Medulla oblongata (tissue), 1 donor: ENCODE measurements around the gene GNRHR.
"Not testable (repeated sequence)": the region's sequence is repeated elsewhere in the genome, so short reads cannot be mapped to it uniquely, and the experiment has no call there.

Experiments used
- DNase-seq: peaks from one replicate; pipeline ENCODE4 v3.0.0-alpha.2; 2015; ENCODE audit errors: extremely low spot score

Gene GNRHR, protein sequence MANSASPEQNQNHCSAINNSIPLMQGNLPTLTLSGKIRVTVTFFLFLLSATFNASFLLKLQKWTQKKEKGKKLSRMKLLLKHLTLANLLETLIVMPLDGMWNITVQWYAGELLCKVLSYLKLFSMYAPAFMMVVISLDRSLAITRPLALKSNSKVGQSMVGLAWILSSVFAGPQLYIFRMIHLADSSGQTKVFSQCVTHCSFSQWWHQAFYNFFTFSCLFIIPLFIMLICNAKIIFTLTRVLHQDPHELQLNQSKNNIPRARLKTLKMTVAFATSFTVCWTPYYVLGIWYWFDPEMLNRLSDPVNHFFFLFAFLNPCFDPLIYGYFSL

DNA sequence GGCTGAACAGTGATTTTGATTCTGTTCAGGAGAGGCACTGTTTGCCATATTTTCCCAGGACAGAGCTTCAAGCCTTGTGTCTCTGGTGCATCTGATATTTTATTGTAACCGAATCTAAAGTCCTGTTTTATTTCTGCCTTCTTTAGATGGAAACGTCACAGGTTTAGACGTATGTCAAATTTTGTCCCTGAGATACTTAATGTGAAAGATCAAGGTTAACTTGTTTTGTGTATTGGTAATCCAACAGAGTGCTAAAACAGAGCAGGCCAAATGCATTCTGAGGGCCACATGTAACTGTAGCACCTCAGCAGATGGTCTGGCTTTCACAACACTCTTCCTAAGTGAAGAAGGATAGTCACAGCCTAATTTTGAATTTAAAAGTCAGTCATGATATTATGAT is at the start of gene GNRHR:
TSS of gene GNRHR (minus strand) at position 101 of the 400 bp plus-strand sequence. CDS start at position 48, 53 bp downstream.
- no peak for DNase-seq

DNA sequence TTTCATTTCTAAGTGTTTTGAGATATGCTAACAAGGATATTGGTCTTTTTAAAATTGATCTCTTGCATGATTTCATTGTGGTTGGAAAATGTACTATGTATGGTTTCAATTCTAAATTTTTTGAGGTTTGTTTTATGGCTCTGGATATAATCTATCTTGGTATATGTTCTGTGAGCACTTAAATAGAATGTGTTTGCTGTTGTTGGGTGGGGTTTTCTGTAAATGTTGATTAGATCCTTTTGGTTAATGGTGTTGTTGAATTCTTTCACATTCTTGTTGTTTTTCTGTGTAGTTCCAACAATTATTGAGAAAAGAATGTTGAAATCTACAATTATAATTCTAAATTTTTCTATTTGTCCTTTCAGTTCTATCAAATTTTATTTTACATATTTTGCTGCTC is 42.6 kb upstream of the GNRHR start:
- DNase-seq = no peak

DNA sequence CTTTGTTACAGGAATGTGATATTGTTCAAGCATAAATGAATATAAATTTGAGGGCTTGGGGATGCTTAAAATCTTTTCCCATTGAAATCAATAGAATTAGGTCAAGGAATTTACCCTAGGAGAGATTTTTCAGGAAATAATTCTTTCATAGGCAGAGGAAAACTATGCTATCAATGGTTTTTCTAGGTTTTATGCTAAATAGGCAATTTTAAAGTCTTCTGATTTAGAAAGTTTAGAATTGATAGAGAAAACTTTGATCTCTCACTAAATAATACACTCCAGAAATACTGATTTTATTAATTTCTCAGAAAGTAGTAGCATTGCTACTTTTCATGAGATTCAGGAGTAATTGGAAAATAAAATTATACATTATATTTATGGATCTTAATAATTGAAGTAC is 36.5 kb upstream of the GNRHR start:
- DNase-seq = no peak

DNA sequence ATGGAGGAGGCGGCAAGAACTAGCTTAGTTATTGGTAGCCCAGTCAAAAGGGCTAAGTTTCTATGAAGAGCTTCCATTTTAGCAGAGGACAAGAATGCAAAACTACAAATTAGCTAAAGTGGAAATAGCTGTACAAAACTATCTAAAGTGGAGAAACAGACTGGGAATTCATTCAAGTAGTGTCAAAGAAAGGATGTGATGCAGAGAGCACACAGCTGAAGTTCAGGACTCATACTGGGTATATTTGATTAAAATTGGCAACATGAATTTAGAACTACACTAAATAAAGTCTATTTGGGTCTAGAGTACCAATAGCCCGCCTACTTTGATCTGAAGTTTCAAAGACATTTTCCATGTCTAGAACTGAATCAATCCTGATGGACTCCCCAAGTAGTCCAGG is 33.1 kb upstream of the GNRHR start:
- DNase-seq = no peak

DNA sequence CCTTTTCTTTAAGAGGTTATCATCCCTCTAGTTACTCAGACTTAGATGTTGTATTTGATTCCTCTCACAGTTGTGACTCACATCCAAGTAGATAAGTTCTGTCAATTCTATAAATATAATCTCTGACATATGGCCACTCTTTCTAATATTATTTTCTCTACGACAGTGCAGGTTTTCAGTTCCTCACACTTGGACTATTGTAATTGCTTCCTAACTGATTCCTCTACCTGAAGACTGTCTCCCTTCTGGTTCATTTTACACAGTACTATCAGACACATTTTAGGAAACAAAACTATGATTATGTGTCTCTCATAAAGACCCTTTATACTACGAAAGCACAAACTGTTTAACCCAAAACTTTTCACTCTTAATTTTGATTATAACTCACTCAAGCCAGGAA is 31.3 kb upstream of the GNRHR start:
- no peak for DNase-seq

DNA sequence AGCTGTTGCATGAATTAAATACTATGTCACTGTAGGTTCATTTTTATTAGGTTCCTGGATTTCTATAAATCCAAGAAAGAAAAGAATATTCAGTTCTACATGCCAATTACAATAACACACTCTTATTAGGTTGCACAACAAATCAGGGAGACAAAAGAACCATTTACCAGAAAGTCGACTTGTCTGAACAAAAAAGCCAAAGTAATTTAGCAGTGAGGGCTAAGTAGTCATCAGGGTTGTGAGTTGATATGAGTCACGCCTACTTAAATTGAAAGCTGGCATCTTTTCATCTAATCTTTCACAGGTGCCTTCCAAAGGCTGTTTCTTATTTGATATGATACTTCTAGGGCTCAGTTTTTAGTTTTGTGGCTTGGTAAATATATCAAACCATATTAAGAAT is 25.4 kb upstream of the GNRHR start:
- no peak for DNase-seq

DNA sequence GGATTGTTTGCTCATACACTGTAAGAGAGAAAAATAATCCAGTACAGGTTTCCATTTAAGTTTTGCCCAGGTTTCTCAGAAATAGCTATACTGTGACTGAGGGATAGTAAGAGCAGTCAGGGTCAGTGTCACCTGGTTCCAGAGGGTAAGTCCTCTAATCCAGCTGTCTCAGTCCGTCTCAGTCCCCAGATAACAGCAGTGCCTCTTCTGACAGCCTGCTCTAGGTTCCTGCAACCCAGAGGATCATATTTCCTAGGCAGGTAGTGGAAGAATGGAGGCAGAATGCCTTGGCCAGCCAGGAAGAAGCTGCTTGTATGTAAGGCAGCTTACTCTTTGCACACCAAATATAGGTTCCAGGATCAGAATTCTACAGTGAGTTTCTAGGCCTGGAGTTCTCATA is 22.6 kb upstream of the GNRHR start:
- DNase-seq = no peak

DNA sequence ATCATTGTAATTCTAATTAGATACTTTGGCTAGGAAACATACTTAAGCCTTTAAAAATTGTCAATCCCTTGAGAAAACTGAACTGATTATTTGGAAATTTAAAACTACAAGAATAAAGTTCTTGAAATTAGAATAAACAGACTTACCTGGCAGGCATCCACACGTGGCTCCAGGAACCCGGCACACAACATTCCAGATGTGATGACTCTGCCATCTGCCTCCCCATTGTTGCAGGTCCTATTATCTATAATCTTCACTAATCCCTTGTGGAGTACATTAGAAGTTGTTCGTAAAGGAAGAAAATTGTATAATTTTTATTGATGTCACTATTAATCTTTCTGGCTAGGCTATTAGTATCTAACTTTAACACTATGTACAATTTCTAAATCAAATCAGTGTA is 16.2 kb upstream of the GNRHR start:
- DNase-seq = no peak

DNA sequence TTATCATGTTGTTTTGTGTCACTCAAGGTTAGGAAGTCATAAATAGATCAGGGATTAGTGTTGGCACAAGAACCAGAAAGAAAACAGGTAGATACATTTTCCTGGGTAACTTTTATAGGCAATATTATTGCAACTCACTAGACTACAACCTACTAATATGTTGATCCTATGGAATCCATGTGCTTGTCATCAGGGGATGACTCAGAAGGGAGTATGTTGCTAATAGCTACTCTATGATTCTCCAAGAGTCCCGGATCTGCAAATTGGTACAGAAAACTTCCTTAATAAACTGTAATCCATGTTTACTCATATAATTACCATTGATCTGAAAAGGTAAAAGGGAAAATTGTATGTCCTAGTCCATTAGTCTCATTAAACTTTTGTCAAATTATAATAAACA is 11.7 kb upstream of the GNRHR start:
- no peak for DNase-seq

DNA sequence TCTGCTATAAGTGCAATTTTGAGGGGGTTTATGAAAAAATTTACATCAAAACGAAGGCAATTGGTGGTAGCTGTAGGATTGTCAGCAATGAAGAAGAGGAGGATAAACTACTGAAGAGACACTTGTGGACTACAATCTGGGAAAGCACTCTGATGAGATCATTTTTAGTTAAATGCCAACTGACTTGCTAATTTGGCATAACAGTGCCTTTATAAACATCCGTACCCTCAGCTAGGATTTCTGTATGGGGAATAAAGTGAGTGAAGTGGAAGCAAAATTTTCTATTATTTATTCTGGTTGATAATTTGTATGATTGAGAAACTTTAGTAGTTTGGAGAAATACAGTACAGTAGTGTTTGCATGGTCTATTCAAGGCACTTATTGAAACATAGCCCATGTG is 11.2 kb upstream of the GNRHR start:
- DNase-seq = no peak

DNA sequence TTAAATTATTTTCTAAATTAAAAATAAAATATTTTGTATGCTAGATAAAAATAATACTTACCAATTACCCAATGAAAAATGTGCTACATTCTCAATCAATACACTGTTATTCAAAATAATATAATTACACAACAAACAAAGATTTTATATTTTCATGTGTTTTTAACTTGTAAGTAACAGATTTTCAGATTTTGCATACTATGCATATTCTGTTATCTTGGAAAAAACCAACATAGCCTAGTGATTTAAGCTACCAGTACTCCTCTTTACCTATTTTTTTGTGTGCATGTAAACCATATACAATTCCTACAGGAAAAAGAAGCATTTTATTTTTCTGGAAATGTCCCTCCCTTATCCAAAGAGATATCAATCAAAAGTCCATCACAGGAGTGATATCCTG is 10.0 kb upstream of the GNRHR start:
- no peak for DNase-seq

DNA sequence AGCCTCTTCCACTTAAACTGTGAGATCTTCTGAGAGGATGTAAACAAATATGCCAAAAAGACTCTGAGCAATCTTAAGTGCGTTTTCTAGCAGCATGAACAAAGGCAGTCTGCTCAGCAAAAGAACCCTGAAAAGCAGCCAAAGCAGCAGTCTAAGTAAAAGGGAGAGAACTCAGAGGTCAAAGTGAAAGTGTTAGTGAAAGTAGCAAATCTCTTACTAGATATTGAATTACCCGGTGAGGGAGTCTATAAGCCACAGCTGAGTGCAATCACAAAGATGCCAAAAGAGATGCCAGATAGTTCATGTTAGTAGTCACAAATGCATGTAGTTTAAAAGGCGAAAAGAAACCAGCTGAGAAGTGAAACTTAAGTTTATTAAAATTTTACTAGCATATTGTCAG is 7.9 kb upstream of the GNRHR start:
- peak; percentile 26 for DNase-seq

DNA sequence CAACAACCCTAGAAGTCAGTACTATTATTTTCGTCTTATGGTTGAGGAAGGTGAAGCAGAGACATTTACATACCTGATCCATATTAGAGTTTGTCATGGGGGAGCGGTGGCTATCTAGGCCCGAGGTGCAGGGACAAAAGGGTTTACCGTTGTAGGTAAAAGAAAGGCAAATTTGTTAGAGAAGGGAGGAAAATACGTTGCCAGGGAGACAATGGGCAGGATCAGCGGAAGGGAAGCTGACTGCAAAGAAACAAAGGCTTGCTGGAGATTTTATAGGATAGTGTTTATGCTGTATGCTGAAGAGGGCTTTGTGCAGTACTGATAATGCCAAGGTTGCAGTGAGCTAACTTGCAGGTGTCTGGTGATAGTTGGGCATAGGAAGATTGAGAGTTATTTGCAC is 2.8 kb upstream of the GNRHR start:
- DNase-seq = not testable (repeated sequence)

DNA sequence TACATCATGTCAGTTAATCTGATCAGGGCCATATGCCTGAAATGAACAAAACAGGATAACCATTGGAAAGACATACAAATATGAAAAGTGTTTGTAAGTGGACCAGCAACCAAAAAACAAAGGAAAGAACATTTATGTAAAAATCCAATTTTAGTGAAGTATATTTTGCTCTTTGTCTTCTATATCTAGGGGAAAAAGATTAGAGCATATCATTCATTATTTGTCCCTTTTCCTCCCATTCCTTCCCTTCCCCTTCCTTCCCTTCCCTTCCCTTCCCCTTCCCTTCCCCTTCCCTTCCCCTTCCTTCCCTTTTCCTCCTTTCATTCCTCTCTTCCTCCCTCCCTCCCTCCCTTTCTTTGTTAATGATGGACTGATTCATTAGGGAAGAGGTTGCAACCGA is 1.8 kb upstream of the GNRHR start:
- DNase-seq = no peak

DNA sequence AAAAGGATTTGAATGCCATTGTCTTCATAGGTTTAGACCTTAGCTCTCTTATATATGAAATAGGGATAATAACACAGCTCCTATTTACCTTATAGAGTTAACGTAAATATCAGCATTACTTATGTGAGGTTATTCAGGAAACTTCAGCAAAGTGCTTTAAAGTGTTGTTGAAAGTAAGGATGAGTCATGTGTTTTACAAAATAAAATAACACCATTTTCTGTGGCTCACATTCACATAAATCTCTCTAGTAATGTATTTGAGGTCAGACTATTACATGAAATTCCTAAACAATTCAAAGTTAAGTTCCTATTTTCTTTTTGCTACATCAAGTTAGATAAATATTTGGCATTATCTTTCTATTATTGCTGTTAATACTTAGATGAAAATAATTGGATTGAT is 2.9 kb downstream of the GNRHR start:
- no peak for DNase-seq

DNA sequence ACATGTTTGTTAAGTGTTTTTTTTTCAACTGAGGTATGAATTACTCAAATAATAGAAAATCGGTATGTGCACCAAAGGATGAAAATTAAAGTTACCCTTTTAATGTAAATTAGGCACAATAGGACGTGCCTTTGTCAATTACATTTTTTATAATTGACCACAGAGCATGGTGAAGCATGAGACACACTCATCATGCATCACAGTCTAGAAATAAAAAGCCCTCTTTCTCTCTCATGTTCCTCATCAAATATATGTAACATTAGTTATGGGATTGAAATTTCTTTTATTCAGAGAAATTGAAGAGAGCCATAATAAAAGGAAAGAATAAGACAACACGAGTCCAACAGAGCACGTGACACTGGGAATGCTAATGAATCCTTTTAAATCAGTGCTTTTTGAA is 3.5 kb downstream of the GNRHR start:
- peak; percentile 30 for DNase-seq

DNA sequence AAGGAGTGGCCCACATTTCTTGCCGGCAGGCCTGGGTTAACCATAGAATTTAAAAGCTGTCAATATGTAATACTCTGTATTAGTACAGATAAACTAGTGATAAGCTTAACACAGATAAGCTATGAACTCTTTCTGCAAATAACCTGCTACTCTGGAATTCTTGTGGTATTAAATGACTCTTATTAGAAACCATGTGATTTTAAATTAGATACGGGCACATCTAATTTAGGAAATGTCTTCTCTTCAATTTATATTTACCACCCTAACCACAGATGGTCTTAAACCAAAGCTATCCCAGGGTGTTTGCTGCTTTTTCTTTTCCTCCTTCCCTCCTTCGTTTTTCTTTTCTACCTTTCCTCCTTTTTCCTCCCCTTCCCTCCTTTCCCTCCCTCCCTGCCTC is 4.9 kb downstream of the GNRHR start:
- no peak for DNase-seq

DNA sequence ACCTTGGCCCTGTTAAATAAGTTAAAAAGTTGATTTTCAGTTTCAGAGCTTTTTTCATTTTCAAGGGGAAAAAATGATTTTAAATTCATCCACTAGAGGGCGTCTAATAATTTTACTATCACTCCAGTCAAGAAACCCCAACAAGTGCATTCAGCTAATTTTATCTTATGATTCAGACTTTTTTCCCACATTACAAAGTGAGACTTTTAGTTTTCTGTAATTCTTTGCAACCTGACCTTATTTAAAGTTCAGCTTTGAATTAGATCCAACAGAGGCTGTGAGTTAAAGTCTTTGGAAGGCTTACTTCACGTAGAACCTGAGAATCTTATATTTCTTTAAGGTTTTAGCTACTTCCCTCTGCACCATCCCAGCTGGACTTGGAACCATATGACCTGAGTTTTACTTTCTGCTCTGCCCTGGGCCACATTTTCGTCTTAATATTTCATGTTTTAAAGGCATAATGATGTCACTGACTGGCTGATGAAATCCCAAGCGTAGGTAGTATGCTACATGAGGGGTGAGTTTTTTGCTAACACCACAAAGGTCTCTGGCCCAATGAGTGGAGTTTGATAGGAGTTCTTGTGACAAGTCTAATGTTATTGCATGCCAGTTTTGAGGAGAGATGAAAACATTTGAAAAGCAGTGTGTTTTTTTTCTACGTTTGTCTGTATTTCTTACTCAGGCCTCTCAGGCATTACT is 7.2 kb downstream of the GNRHR start:
- peak; percentile 46 for DNase-seq

DNA sequence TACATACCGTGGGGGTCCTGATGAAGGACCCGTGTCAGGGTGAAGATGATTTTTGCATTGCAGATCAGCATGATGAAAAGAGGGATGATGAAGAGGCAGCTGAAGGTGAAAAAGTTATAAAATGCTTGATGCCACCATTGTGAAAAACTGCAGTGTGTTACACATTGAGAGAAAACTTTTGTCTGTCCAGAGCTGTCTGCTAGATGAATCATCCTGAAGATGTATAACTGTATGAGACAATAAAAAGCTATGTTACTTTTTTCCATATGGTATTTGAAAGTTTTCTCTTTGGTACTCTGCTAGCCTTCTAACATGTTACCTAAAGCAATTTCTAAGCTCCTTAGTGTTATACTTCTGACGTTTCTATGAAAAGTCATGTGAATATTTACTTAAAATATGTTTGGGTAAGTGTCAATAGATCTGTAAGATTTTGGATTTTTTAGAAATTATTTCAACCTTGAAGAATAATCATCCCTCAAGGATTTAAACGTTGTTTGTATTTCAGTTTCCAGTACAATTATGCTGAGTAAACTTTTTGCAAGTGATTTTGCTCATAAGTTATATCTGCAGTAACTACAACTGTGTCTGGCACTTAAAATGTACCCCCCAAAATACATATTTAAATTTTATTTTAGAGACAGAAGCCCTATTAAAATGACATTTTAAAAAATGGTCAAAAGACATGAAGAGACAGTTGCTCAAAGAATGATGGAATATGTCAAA is 9.5 kb downstream of the GNRHR start:
- no peak for DNase-seq

DNA sequence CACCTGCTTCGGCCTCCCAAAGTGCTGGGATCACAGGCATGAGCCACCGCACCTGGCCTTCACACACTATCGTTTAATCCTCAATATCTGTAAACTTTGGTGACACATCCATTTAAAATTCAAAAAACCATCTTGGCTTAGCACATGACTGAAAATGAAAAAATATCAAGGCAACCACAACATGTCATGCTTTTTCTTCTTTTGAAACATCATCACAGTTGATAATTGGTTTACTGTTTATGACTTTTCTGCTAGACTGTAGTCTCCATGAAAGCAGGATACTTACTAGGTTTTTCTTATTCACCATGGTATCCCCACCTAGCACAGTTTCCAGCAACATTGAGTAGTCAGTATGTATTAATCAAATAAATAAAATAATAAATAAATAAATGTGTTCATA is 11.0 kb downstream of the GNRHR start:
- no peak for DNase-seq

DNA sequence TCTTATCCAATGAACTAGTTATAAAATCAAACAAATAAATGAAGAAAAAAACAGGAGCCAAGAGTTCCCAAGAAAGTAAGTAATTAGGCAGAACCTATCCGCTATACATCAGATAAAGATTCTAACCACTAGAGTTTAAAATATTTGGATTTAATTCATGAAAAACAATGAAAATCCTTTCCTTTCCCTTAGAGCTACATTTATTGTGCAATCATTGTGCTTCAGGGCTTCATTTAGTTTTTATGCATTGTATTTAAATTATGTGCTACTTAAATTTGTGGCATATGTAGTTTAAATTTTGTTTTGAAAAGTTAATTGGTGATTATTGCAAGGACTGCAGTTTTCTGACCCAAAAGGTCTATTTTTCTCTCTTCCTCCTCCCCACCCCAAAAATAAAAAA is 17.9 kb downstream of the GNRHR start:
- DNase-seq = no peak

DNA sequence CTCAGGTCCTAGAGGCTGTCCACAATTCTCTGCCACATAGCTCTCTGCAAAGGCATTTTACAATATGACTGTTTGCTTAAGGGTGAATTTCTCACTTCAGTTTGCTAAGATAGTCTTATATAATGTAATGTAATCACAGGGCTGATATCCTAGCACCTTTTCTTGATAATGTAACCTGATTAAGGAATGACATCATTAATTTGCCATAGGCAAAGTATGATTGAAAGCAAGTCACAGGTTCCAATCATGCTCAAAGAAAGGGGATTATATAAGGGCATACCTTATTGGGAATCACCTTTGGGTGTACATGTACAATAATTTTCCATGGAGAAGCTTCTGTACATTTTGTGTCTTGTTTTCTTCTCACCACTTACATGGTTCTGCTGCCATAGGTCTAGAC is 18.9 kb downstream of the GNRHR start:
- no peak for DNase-seq

DNA sequence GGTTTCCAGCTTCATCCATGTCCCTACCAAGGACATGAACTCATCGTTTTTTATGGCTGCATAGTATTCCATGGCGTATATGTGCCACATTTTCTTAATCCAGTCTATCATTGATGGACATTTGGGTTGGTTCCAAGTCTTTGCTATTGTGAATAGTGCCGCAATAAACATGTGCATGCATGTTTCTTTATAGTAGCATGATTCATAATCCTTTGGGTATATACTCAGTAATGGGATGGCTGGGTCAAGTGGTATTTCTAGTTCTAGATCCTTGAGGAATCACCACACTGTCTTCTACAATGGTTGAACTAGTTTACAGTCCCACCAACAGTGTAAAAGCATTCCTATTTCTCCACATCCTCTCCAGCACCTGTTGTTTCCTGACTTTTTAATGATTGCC is 23.7 kb downstream of the GNRHR start:
- not testable (repeated sequence) for DNase-seq
